ENCODE results near the gene EPB41. TPM values are rescaled to one million over a fixed set of nuclear protein-coding genes. Genes with fewer than 3 reads are reported as not detected.

EPB41 gene
- total RNA-seq, 2 donors from 2014 or later, result 60.5 to 83.4 TPM

- Mint-ChIP-seq H3K9me3 (no peaks in the 10 kb centered on the region), H3K36me3 (no peaks in the 10 kb centered on the region), H3K27ac (no peak overlapping the region)
- DNase-seq (ENCODE audit: low spot score in 2 of 2) (no peak), ATAC-seq (no peak)
Observed at GRCh38 chr1:28909198-28909597, 5.2 kb upstream of the EPB41 start.

GRCh38 chr1:28910379-28911115 is 3.8 kb upstream of the EPB41 start:
- Mint-ChIP-seq H3K27ac (peak overlapping the region in 1 of 2 donors; percentile 38), H3K36me3 (no peaks in the 10 kb centered on the region), H3K9me3 (no peaks in the 10 kb centered on the region)
- DNase-seq (ENCODE audit: low spot score in 2 of 2) (no peak), ATAC-seq (no peak)

GRCh38 chr1:28913786-28914227 is 562 bp upstream of the EPB41 start:
- ATAC-seq (no peak), DNase-seq (ENCODE audit: low spot score in 2 of 2) (no peak)
- peak overlapping the region; percentile 19 to 91 for H3K27ac Mint-ChIP-seq
- H3K9me3 Mint-ChIP-seq, result no peaks in the 10 kb centered on the region
- H3K36me3 Mint-ChIP-seq, result no peaks in the 10 kb centered on the region

GRCh38 chr1:28915031-28915895 is 894 bp downstream of the EPB41 start:
- Mint-ChIP-seq H3K27ac (peak overlapping the region; percentile 91 to 96), H3K9me3 (no peaks in the 10 kb centered on the region), H3K36me3 (no peaks in the 10 kb centered on the region)
- peak; percentile 50 to 61 for DNase-seq (ENCODE audit: low spot score in 2 of 2)
- peak; percentile 56 to 62 for ATAC-seq

DNA sequence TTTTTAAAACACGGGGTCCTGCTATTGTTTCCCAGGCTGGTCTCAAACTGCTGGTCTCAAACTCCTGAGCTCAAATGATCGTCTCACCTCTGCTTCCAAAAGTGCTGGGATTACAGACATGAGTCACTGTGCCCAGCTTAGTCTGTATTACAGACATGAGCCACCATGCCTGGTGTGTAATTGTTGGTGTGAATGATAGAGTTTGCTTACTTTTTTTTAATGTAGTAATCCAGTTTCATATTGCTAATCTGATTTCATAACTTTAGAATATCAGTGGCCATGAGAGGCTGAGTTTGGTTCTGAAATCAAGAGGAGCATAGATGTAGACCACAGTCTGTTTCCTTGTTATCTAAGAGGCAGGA is 3.4 kb downstream of the EPB41 start:
- H3K9me3 Mint-ChIP-seq, result no peaks in the 10 kb centered on the region
- DNase-seq (ENCODE audit: low spot score in 2 of 2) (peak in 1 of 2 donors; percentile 24), ATAC-seq (peak; percentile 30 to 56)
- peak overlapping the region; percentile 91 to 95 for H3K27ac Mint-ChIP-seq
- H3K36me3 Mint-ChIP-seq, result no peaks in the 10 kb centered on the region

- DNase-seq (ENCODE audit: low spot score in 2 of 2) (no peak), ATAC-seq (no peak)
- no peak overlapping the region for H3K27ac Mint-ChIP-seq
- no peaks in the 10 kb centered on the region for H3K36me3 Mint-ChIP-seq
- no peaks in the 10 kb centered on the region for H3K9me3 Mint-ChIP-seq
Observed at GRCh38 chr1:28921286-28921869, 7.0 kb downstream of the EPB41 start.

- no peak for ATAC-seq
- H3K27ac Mint-ChIP-seq, result peak overlapping the region; percentile 25 to 29
- no peaks in the 10 kb centered on the region for H3K9me3 Mint-ChIP-seq
Observed at GRCh38 chr1:28925350-28925891, 11.1 kb downstream of the EPB41 start.

DNA sequence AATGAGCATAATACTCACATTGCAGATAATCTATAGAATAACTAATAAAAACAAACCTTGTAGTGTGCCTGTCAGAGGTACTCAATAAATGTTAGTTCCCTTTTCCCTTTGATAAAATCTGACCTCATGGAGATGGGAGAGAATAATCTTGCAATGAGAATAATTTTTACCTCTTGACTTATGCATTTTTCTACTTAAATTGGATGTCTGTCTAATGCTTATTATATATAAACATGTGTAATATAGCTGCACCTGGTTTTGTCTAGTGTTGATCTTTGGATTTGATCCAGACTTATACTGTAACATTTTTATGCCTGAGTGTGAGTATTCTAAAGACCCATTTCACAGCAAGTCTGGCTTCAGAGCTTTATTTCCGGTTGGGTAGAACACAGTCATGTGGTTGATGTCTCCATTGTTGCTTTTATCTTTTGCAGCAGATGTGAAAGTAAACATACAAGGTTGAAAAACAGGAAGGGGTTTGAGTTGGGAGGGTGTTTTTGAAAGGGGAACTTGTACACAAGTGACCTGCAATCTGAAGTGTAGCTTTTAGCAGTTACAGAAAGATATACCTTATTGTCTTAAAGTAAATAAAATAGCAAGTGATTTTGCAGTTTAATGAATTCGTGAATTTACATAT is 12.4 kb downstream of the EPB41 start:
- ATAC-seq (peak; percentile 85 to 91), DNase-seq (ENCODE audit: low spot score in 2 of 2) (peak in 1 of 2 donors; percentile 21)
- Mint-ChIP-seq H3K27ac (peak overlapping the region; percentile 85 to 92), H3K9me3 (no peaks in the 10 kb centered on the region), H3K36me3 (no peaks in the 10 kb centered on the region)

More at GRCh38 chr1:28925350-28925891, 11.1 kb downstream of the EPB41 start:
- no peak for DNase-seq (ENCODE audit: low spot score in 2 of 2)
- H3K36me3 Mint-ChIP-seq, result no peaks in the 10 kb centered on the region

DNA sequence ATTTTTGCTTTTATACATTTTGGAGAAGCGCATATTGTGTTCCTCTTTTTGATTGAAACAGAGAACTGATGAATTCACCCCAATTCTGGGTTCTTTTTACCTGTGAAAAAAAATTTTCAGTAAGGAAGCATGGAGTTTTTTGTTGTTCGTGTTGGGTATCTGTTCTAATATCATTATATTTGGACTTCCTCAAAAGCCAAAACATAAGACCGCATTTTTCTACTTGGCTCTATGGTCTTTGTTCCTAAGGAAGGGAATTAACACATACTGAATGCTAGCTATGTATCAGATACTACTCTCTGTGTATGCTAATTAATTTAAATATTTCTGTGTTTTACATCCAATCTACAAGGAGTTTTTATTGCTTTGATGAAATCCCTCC is 12.9 kb downstream of the EPB41 start:
- DNase-seq (ENCODE audit: low spot score in 2 of 2), result no peak
- H3K9me3 Mint-ChIP-seq, result no peaks in the 10 kb centered on the region
- H3K27ac Mint-ChIP-seq, result peak overlapping the region; percentile 85 to 92
- ATAC-seq, result no peak
- peaks cover 0 to 1% of the 10 kb centered on the region in 2 donors for H3K36me3 Mint-ChIP-seq

DNA sequence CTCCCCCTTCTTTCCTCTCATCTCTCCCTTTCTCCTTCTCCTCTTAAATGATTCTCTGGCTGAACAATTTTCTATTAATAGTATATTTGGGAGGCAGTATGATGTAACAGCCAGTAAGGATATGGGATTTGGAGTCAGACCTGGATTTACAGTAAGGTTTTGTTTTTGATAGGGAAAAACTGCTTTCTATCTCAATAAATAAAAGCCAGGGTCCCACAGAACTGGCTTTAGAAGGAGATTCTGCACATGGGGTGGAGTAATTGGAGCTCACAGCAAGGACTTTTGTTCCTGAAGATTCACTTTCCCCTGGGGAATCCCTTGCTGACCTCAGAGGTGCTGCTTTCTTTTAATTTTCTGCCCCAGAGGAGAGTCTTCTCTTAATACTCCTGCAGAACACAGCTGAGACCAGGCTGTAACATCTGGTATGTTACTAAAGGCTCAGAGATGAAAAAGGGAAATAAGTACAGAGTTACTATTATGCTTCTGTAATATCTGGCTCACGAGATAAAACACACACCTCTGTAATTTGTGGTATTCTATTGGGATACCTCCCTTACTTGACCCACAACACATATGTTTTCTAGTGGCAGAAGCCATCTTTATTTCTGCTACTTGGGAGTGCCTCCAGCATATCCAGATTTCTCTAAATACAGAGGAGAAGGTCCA is 13.4 kb downstream of the EPB41 start:
- no peak for DNase-seq (ENCODE audit: low spot score in 2 of 2)
- Mint-ChIP-seq H3K9me3 (no peaks in the 10 kb centered on the region), H3K27ac (peak overlapping the region; percentile 85 to 92), H3K36me3 (peaks cover 0 to 6% of the 10 kb centered on the region in 2 donors)
- peak in 1 of 2 donors; percentile 27 for ATAC-seq

DNA sequence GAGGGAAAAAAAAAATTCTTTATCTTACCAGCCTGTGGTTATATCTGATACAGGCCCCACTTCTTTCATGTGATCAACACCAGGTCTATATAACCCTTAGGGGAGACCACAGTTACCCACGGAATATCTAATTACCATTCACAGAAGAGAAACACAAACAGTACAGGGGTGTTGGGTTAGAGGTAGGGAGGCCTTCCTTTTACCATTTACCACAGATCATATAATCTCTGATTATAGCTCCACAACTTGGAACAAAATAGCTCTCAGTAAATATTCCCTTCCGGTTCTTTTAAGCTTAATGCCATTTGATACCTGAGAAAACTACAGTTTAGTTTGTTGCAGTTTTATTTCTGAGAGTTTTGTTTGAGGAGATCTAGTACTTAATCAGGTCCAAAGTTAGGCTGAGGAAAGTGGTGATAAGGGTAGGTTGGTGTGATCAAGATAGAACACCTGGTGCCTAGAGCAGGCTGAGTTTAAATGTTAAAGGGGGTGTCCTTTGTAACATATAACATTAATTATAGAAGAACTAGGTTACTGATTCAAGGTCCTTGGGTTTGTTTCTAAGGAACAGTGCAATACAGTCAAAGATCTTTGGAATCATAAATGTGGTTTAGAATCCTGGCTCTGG is 14.1 kb downstream of the EPB41 start:
- peak overlapping the region; percentile 85 to 92 for H3K27ac Mint-ChIP-seq
- ATAC-seq (peak in 1 of 2 donors; percentile 40), DNase-seq (ENCODE audit: low spot score in 2 of 2) (no peak)
- H3K36me3 Mint-ChIP-seq, result peaks cover 0 to 6% of the 10 kb centered on the region in 2 donors
- no peaks in the 10 kb centered on the region for H3K9me3 Mint-ChIP-seq

DNA sequence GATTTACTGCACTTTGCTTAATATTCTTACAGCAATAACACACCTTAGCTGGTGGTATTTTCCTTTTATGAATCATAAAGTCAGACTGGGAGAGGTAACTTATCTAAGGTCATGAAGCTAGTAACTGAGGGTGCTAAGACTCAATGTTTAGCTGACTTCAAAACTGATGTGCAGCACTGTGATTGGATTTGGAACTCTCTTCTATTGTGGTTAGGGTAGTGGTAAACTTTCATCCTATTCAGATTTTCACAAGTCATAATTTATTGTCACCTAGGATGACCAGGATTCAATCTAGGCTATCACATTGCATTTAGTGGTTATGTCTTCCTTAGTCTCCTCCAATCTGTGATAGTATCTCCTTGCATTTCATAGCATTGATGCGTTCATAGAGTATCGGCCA is 18.9 kb downstream of the EPB41 start:
- Mint-ChIP-seq H3K27ac (peak overlapping the region in 1 of 2 donors; percentile 11), H3K9me3 (no peaks in the 10 kb centered on the region), H3K36me3 (peaks cover 0 to 12% of the 10 kb centered on the region in 2 donors)
- ATAC-seq (peak; percentile 92 to 95), DNase-seq (ENCODE audit: low spot score in 2 of 2) (no peak)

DNA sequence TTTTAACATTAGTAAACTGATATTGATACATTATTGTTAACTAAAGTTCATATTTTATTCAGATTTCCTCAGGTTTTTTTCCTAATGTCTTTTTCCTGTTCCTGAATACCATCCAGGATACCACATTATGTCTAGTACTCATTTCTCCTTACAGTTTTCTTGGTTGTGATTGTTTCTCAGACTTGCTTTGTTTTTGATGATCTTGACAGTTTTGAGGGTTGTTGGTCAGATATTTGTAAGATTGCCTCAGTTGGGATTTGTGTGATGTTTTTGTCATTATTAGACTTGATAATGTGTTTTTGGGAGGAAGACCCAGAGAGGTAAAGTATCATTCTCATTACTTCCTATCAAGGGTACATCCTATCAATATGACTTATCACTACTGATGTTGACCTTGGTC is 19.5 kb downstream of the EPB41 start:
- Mint-ChIP-seq H3K9me3 (no peaks in the 10 kb centered on the region), H3K36me3 (peaks cover 0 to 14% of the 10 kb centered on the region in 2 donors), H3K27ac (peak overlapping the region in 1 of 2 donors; percentile 11)
- DNase-seq (ENCODE audit: low spot score in 2 of 2) (no peak), ATAC-seq (no peak)

- Mint-ChIP-seq H3K27ac (peak overlapping the region in 1 of 2 donors; percentile 63), H3K36me3 (peaks cover 0 to 19% of the 10 kb centered on the region in 2 donors), H3K9me3 (no peaks in the 10 kb centered on the region)
- ATAC-seq (no peak), DNase-seq (ENCODE audit: low spot score in 2 of 2) (no peak)
Observed at GRCh38 chr1:28934676-28935075, 20.3 kb downstream of the EPB41 start.

- ATAC-seq, result no peak
- Mint-ChIP-seq H3K36me3 (peaks cover 0 to 19% of the 10 kb centered on the region in 2 donors), H3K9me3 (no peaks in the 10 kb centered on the region), H3K27ac (peak overlapping the region in 1 of 2 donors; percentile 63)
- no peak for DNase-seq (ENCODE audit: low spot score in 2 of 2)
Observed at GRCh38 chr1:28935293-28935692, 20.9 kb downstream of the EPB41 start.
